HepG2 (cell line): ENCODE measurements around the gene GNG7. TPM values are rescaled to one million over a fixed set of nuclear protein-coding genes. Genes with fewer than 3 reads are reported as not detected.

Experiments used
- ATAC-seq: fragments of 200-7000 bp; cut with Tn5 transposase; 3 replicates; pipeline ENCODE4 v1.9.1; 2020; ENCODE audit warnings: mild to moderate bottlenecking, moderate library complexity
- BruUV-seq: library from RNA; stranded (reverse); fragments of 400-500 nt; replicated peaks from 2 replicates; lab custom pipeline; 2021; lab: Mats Ljungman, UMichigan
- CTCF ChIA-PET: fragments of 300-600 bp; formaldehyde crosslinking; extraction: SDS; loops from one replicate; lab custom pipeline; 2021; ENCODE audit warnings: low total read pairs, inconsistent platforms, low intra/inter-chr PET ratio; lab: Yijun Ruan, JAX
- POLR2A ChIA-PET: fragments of 350-600 bp; sonication (Branson Sonifier 250); formaldehyde crosslinking; loops from one replicate; lab custom pipeline; 2020; ENCODE audit warnings: antibody characterized with exemption, inconsistent platforms; lab: Yijun Ruan, JAX
- DNase-seq: peaks from one replicate; pipeline ENCODE4 v3.0.0-alpha.2; 2015; ENCODE audit warnings: low spot score
- FAIRE-seq: peaks from 3 replicates; lab custom pipeline; 2011; peaks lifted over from hg19 to GRCh38; lab: Jason Lieb, UNC
- H2AFZ ChIP-seq: one replicate; pipeline ENCODE4 v1.6.1; 2011; ENCODE audit warnings: low read length, inconsistent platforms
- H3K27ac ChIP-seq: fragments of 300-600 bp; 3 replicates; pipeline ENCODE4 v1.8.0; 2011; ENCODE audit warnings: mixed run types, mild to moderate bottlenecking, mixed read lengths, low read length, inconsistent platforms; ENCODE audit not compliant: insufficient read depth; ENCODE audit errors: extremely low read length
- H3K27me3 ChIP-seq, 2 experiments: fragments of 200-600 bp in 1 of 2; 2 replicates in 1 of 2; 3 replicates in 1 of 2; pipeline versions ENCODE4 v1.6.0 to v1.8.0; 2011; ENCODE audit warnings: low read length in 2 of 2, mild to moderate bottlenecking in 2 of 2, moderate library complexity in 2 of 2, inconsistent platforms in 1 of 2; ENCODE audit not compliant: insufficient read depth in 2 of 2, control insufficient read depth in 1 of 2
- H3K36me3 ChIP-seq, 2 experiments: fragments of 200-600 bp in 1 of 2; replicated peaks in 1 of 2; 2 replicates in 1 of 2; 3 replicates in 1 of 2; pipeline versions ENCODE4 v1.5.1 to v1.8.0; 2011; ENCODE audit warnings: low read length in 2 of 2, inconsistent platforms in 1 of 2; ENCODE audit not compliant: insufficient read depth in 2 of 2, control insufficient read depth in 1 of 2
- H3K4me1 ChIP-seq: 2 replicates; pipeline ENCODE4 v1.5.1; 2012; ENCODE audit warnings: low read length, inconsistent platforms; ENCODE audit not compliant: insufficient read depth
- H3K4me2 ChIP-seq: 2 replicates; pipeline ENCODE4 v1.6.0; 2011; ENCODE audit warnings: low read depth, low read length, inconsistent platforms
- H3K4me3 ChIP-seq, 3 experiments: fragments of 200-600 bp in 1 of 3; sonication (generic), shearing (Covaris generic) in 1 of 3; replicated peaks in 1 of 3; 2 replicates each; pipeline ENCODE4 v1.5.1; 2011 to 2016; ENCODE audit warnings: low read length in 3 of 3, inconsistent platforms in 2 of 3, low read depth in 2 of 3, mild to moderate bottlenecking in 2 of 3, control low read depth in 1 of 3, mixed read lengths in 1 of 3; ENCODE audit not compliant: insufficient read depth in 1 of 3
- H3K79me2 ChIP-seq: one replicate; pipeline ENCODE4 v1.6.1; 2011; ENCODE audit warnings: low read length, inconsistent platforms; ENCODE audit not compliant: insufficient read depth
- H3K9ac ChIP-seq: 2 replicates; pipeline ENCODE4 v1.6.0; 2011; ENCODE audit warnings: mild to moderate bottlenecking, low read depth, low read length, inconsistent platforms; ENCODE audit not compliant: insufficient read depth
- H3K9me3 ChIP-seq: 2 replicates; pipeline ENCODE4 v1.5.1; 2012; ENCODE audit warnings: mild to moderate bottlenecking, low read length
- H4K20me1 ChIP-seq: 2 replicates; pipeline ENCODE4 v1.6.0; 2011; ENCODE audit warnings: inconsistent platforms, mild to moderate bottlenecking, low read length, moderate library complexity; ENCODE audit not compliant: insufficient read depth
- AKNA ChIP-seq: sonication (generic); formaldehyde crosslinking; IDR thresholded peaks from 2 replicates; pipeline ENCODE4 v1.4.0; 2020; ENCODE audit warnings: missing genetic modification reagents, borderline replicate concordance
- BRD4 ChIP-seq: sonication (generic); formaldehyde crosslinking; IDR thresholded peaks from 2 replicates; pipeline ENCODE4 v1.4.0; 2020; ENCODE audit warnings: missing genetic modification reagents
- CEBPB ChIP-seq: IDR thresholded peaks from 2 replicates; pipeline ENCODE4 v1.6.1; 2011; ENCODE audit warnings: low read depth, low read length, improper control_type of control experiment, borderline replicate concordance
- CENPX ChIP-seq: sonication (generic); formaldehyde crosslinking; IDR thresholded peaks from 2 replicates; pipeline ENCODE4 v1.9.0; 2021; ENCODE audit warnings: mild to moderate bottlenecking, missing genetic modification reagents, moderate library complexity
- E2F2 ChIP-seq: sonication (generic); formaldehyde crosslinking; IDR thresholded peaks from 2 replicates; pipeline ENCODE4 v1.4.0; 2020; ENCODE audit warnings: missing genetic modification reagents, borderline replicate concordance
- NCOA2 ChIP-seq: sonication (generic); formaldehyde crosslinking; IDR thresholded peaks from 2 replicates; pipeline ENCODE4 v1.8.0; 2022; ENCODE audit warnings: inconsistent platforms
- NFIC ChIP-seq: IDR thresholded peaks from 2 replicates; pipeline ENCODE4 v1.6.1; 2012; ENCODE audit warnings: mild to moderate bottlenecking, low read length, inconsistent platforms
- NPAS2 ChIP-seq: sonication (generic); formaldehyde crosslinking; IDR thresholded peaks from 2 replicates; pipeline ENCODE4 v1.8.0; 2022; ENCODE audit warnings: mild to moderate bottlenecking, missing genetic modification reagents, borderline replicate concordance
- POLR2G ChIP-seq: fragments of 200-400 bp; formaldehyde crosslinking; IDR thresholded peaks from 2 replicates; pipeline ENCODE4 v1.6.1; 2018; ENCODE audit warnings: mild to moderate bottlenecking, low read depth, low read length, moderate library complexity
- RBAK ChIP-seq: sonication (generic); formaldehyde crosslinking; IDR thresholded peaks from 2 replicates; pipeline ENCODE4 v1.5.1; 2020; ENCODE audit warnings: mild to moderate bottlenecking, missing genetic modification reagents
- SETDB1 ChIP-seq: sonication (generic); formaldehyde crosslinking; IDR thresholded peaks from 2 replicates; pipeline ENCODE4 v1.5.1; 2020; ENCODE audit warnings: missing genetic modification reagents, mild to moderate bottlenecking, borderline replicate concordance
- SRF ChIP-seq: IDR thresholded peaks from 2 replicates; pipeline ENCODE4 v1.6.1; 2011; ENCODE audit warnings: mild to moderate bottlenecking, low read depth, low read length, moderate library complexity
- TIGD3 ChIP-seq: sonication (generic); formaldehyde crosslinking; IDR thresholded peaks from 2 replicates; pipeline ENCODE4 v1.5.1; 2020; ENCODE audit warnings: mild to moderate bottlenecking, missing genetic modification reagents, borderline replicate concordance
- ZMYM2 ChIP-seq: sonication (generic); formaldehyde crosslinking; IDR thresholded peaks from 2 replicates; pipeline ENCODE4 v1.8.0; 2022; ENCODE audit warnings: mild to moderate bottlenecking, missing genetic modification reagents
- ZNF143 ChIP-seq: sonication (generic); formaldehyde crosslinking; IDR thresholded peaks from 2 replicates; pipeline ENCODE4 v1.4.0; 2020; ENCODE audit warnings: missing genetic modification reagents
- ZNF180 ChIP-seq: sonication (generic); formaldehyde crosslinking; IDR thresholded peaks from 2 replicates; pipeline ENCODE4 v1.4.0; 2020; ENCODE audit warnings: low read depth, missing genetic modification reagents, borderline replicate concordance
- ZNF263 ChIP-seq: sonication (generic); formaldehyde crosslinking; IDR thresholded peaks from 2 replicates; pipeline ENCODE4 v1.4.0; 2020; ENCODE audit warnings: missing genetic modification reagents
- ZNF572 ChIP-seq: sonication (generic); formaldehyde crosslinking; IDR thresholded peaks from 2 replicates; pipeline ENCODE4 v1.5.1; 2020; ENCODE audit warnings: mild to moderate bottlenecking, missing genetic modification reagents
- ZNF768 ChIP-seq: sonication (generic); formaldehyde crosslinking; IDR thresholded peaks from 2 replicates; pipeline ENCODE4 v1.4.0; 2020; ENCODE audit warnings: missing genetic modification reagents
- WGBS: methylation state at CpG from one replicate; pipeline ENCODE4 v1.1.6; 2017; ENCODE audit warnings: low lambda C conversion rate; 5-methylcytosine and 5-hydroxymethylcytosine counted together
- in situ Hi-C: cut with HindIII; loops from 2 replicates; pipeline ENCODE4 v1.10.0; 2017; ENCODE audit warnings: low pct_unique_long_range_greater_than_20kb; ENCODE audit not compliant: extremely low pct_ligation_motif_present
- intact Hi-C: fragments of 100-400 bp; cut with micrococcal nuclease; formaldehyde crosslinking; loops from one replicate; pipeline ENCODE4 v1.10.0; 2022; ENCODE audit not compliant: unreplicated experiment
- polyA plus RNA-seq, 8 experiments: library from polyadenylated mRNA; depleted of rRNA in 3 of 8; stranded (reverse) in 7 of 8; unstranded in 1 of 8; fragments of >200 nt; fragmentation: Illumina TruSeq in 4 of 8; extraction: Trizol in 4 of 8; gene quantifications; 2 replicates each; pipeline versions ENCODE4 v1.2.1 to v1.2.3, GENCODE V29; 2011 to 2016; ENCODE audit warnings: low read depth in 4 of 8, missing spikeins in 1 of 8, mixed read lengths in 1 of 8; ENCODE audit not compliant: insufficient read depth in 1 of 8
- total RNA-seq, 5 experiments: library from RNA; depleted of rRNA; stranded (reverse); fragments of >200 nt; fragmentation: Illumina TruSeq; extraction: Trizol; gene quantifications; 2 replicates each; pipeline ENCODE4 v1.2.3, GENCODE V29; 2016; ENCODE audit warnings: low read depth in 1 of 5

Gene GNG7
- total and polyA plus RNA-seq, 2 of the 13 experiments (the other 11 are each of a cell fraction or from before 2014, with no cell fraction given), result 1.4 to 3.3 TPM

- no peaks in the 10 kb centered on the region for H3K9me3 ChIP-seq
- no peak overlapping the region for H3K4me3 ChIP-seq
- 98% methylated on average over 10 of the region's 15 CpGs for WGBS
- no peak overlapping the region for H2AFZ ChIP-seq
- no peak overlapping the region for H3K9ac ChIP-seq
- POLR2A ChIA-PET, result no interaction called here
- FAIRE-seq (no peak), ATAC-seq (no peak), DNase-seq (no peak)
- intact Hi-C loops, result no loop called here
- H3K27ac ChIP-seq, result no peak overlapping the region
- H3K27me3 ChIP-seq, result no peaks in the 10 kb centered on the region; a peak in 1 of 5 replicates
- H3K4me2 ChIP-seq, result no peak overlapping the region
- no peaks in the 10 kb centered on the region for H4K20me1 ChIP-seq
- BruUV-seq, result no TSS peak
- CTCF ChIA-PET, result no interaction called here
- in situ Hi-C loops, result no loop called here
- peaks cover 4% of the 10 kb centered on the region for H3K79me2 ChIP-seq
- peaks cover 5 to 30% of the 10 kb centered on the region in 2 experiments; a peak in 3 of 5 replicates for H3K36me3 ChIP-seq
- no peaks in the 10 kb centered on the region; the same call in 1 of the 2 replicates for H3K4me1 ChIP-seq
- no peak for TF ChIP-seq NFIC
- no peak for TF ChIP-seq ZNF180 (CRISPR knock-in tag)
- TF ChIP-seq ZNF768 (CRISPR knock-in tag), result peak; percentile 80
- no peak for TF ChIP-seq ZNF572 (CRISPR knock-in tag)
- TF ChIP-seq SRF, result no peak
- no peak for TF ChIP-seq ZNF263 (CRISPR knock-in tag)
- TF ChIP-seq SETDB1 (CRISPR knock-in tag), result no peak
- no peak for TF ChIP-seq POLR2G
- no peak for TF ChIP-seq CENPX
- TF ChIP-seq RBAK (CRISPR knock-in tag), result peak; percentile 56; the same call in 1 of the 2 replicates
- TF ChIP-seq ZMYM2 (CRISPR knock-in tag), result no peak
- no peak for TF ChIP-seq TIGD3 (CRISPR knock-in tag)
- TF ChIP-seq BRD4 (CRISPR knock-in tag), result no peak
- no peak for TF ChIP-seq NCOA2
- no peak for TF ChIP-seq AKNA (CRISPR knock-in tag)
- no peak for TF ChIP-seq ZNF143 (CRISPR knock-in tag)
- no peak for TF ChIP-seq NPAS2 (CRISPR knock-in tag)
- TF ChIP-seq CEBPB, result peak; percentile 83
- TF ChIP-seq E2F2 (CRISPR knock-in tag), result no peak
Measured at GRCh38 chr19:2736550-2737190, 34.2 kb upstream of the GNG7 start.
